Upper lobe of left lung (tissue), 6 donors: Measurements from ENCODE around the gene ZNF76. TPM values are rescaled to one million over a fixed set of nuclear protein-coding genes. Genes with fewer than 3 reads are reported as not detected.
A peak's percentile ranks its signal among the peaks of the same experiment; 100 is the strongest.

Experiments
- ATAC-seq, 2 donors: fragments of 200-7000 bp; cut with Tn5 transposase; one replicate each; pipeline ENCODE4 v1.9.1; 2022; ENCODE audit warnings: mild to moderate bottlenecking in 2 of 2, moderate library complexity in 2 of 2; ENCODE audit not compliant: low FRiP score in 2 of 2
- DNase-seq, 2 donors: peaks; one replicate each; pipeline ENCODE4 v3.0.0-alpha.2; 2019 to 2020
- H3K27ac ChIP-seq, 4 donors: fragments of 200-600 bp; sonication (generic); one replicate each; pipeline ENCODE4 v1.5.1; 2016 to 2019
- H3K27me3 ChIP-seq, 4 donors: fragments of 200-600 bp; sonication (generic); one replicate each; pipeline ENCODE4 v1.5.1; 2017 to 2019
- H3K36me3 ChIP-seq, 4 donors: fragments of 200-600 bp; sonication (generic); one replicate each; pipeline ENCODE4 v1.5.1; 2016 to 2019
- H3K4me1 ChIP-seq, 4 donors: fragments of 200-600 bp; sonication (generic); one replicate each; pipeline ENCODE4 v1.5.1; 2018 to 2019
- H3K4me3 ChIP-seq, 4 donors: fragments of 200-600 bp; sonication (generic); one replicate each; pipeline ENCODE4 v1.5.1; 2017 to 2019; ENCODE audit warnings: mild to moderate bottlenecking in 2 of 4, moderate library complexity in 1 of 4
- H3K9me3 ChIP-seq, 4 donors: fragments of 200-600 bp; sonication (generic); one replicate each; pipeline ENCODE4 v1.5.1; 2018 to 2019
- EP300 ChIP-seq, 4 donors: sonication (generic); formaldehyde crosslinking; IDR thresholded peaks; one replicate each; pipeline ENCODE4 v1.5.1; 2017; ENCODE audit warnings: antibody characterized with exemption in 4 of 4, control low read depth in 2 of 4
- POLR2A ChIP-seq, 4 donors: fragments of 450-650 bp; IDR thresholded peaks; one replicate each; pipeline ENCODE4 v1.5.1; 2016 to 2017; ENCODE audit warnings: antibody characterized with exemption in 4 of 4, mild to moderate bottlenecking in 2 of 4
- POLR2AphosphoS5 ChIP-seq, 2 donors: sonication (generic); formaldehyde crosslinking; IDR thresholded peaks; one replicate each; pipeline ENCODE4 v1.5.1; 2017; ENCODE audit warnings: antibody characterized with exemption in 2 of 2
- WGBS, 2 donors: methylation state at CpG; one replicate each; pipeline ENCODE4 v1.1.5; 2017 to 2018; 5-methylcytosine and 5-hydroxymethylcytosine counted together
- total RNA-seq, 6 donors: library from RNA; depleted of rRNA in 4 of 6; stranded (reverse); fragments of >200 nt in 4 of 6; gene quantifications; one replicate each; pipeline versions ENCODE4 v1.1.0 to v1.2.1, GENCODE V29; 2016 to 2021
- TF ChIP-seq, protein P1 (sequence below), 6 experiments: fragments of 450-650 bp in 4 of 6; fragments of 200-600 bp in 2 of 6; sonication (generic) in 2 of 6; IDR thresholded peaks; one replicate each; pipeline ENCODE4 v1.5.1; 2016 to 2019; ENCODE audit warnings: antibody characterized with exemption in 6 of 6
- donor health status: DM: no; HTN: no; CAD: no; lungs with moderate emphysema.
- donor health status: DM: no; HTN: yes; CAD: no; lungs with severe emphysema.

Gene ZNF76
- total RNA-seq, 6 donors from 2014 or later, result 26.8 to 242 (median 38.1) TPM

- Histone ChIP-seq H3K4me1 (peaks cover 11 to 48% (median 19%) of the 10 kb centered on the region in 4 donors), H3K4me3 (no peak overlapping the region), H3K27me3 (no peaks in the 10 kb centered on the region), H3K27ac (peak overlapping the region; percentile 45 to 69 (median 62)), H3K36me3 (peaks cover 0 to 16% (median 7%) of the 10 kb centered on the region in 4 donors), H3K9me3 (no peaks in the 10 kb centered on the region)
- peak in 1 of 2 donors; percentile 6 for TF ChIP-seq POLR2AphosphoS5 (IDR thresholded peaks at IDR 0.05)
- TF ChIP-seq, protein P1, sequence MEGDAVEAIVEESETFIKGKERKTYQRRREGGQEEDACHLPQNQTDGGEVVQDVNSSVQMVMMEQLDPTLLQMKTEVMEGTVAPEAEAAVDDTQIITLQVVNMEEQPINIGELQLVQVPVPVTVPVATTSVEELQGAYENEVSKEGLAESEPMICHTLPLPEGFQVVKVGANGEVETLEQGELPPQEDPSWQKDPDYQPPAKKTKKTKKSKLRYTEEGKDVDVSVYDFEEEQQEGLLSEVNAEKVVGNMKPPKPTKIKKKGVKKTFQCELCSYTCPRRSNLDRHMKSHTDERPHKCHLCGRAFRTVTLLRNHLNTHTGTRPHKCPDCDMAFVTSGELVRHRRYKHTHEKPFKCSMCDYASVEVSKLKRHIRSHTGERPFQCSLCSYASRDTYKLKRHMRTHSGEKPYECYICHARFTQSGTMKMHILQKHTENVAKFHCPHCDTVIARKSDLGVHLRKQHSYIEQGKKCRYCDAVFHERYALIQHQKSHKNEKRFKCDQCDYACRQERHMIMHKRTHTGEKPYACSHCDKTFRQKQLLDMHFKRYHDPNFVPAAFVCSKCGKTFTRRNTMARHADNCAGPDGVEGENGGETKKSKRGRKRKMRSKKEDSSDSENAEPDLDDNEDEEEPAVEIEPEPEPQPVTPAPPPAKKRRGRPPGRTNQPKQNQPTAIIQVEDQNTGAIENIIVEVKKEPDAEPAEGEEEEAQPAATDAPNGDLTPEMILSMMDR (IDR thresholded peaks at IDR 0.05), result peak; percentile 87 to 94 (median 90)
- no peak for TF ChIP-seq EP300 (IDR thresholded peaks at IDR 0.05)
- no peak for TF ChIP-seq POLR2A (IDR thresholded peaks at IDR 0.05)
- ATAC-seq, result peak; percentile 80 to 87
- peak in 1 of 2 donors; percentile 84 for DNase-seq
- WGBS, 2 donors, result 34 to 40% methylated on average over 12 of the region's 12 CpGs
Measured at GRCh38 chr6:35240838-35241801, 18.4 kb upstream of the ZNF76 start.

GRCh38 chr6:35242486-35242885, 17.0 kb upstream of the ZNF76 start:
- Histone ChIP-seq H3K9me3 (no peaks in the 10 kb centered on the region), H3K4me3 (no peak overlapping the region), H3K27ac (peak overlapping the region in 1 of 4 donors; percentile 69), H3K4me1 (peaks cover 11 to 47% (median 19%) of the 10 kb centered on the region in 4 donors), H3K36me3 (peaks cover 0 to 18% (median 8%) of the 10 kb centered on the region in 4 donors), H3K27me3 (no peaks in the 10 kb centered on the region)
- TF ChIP-seq POLR2AphosphoS5 (IDR thresholded peaks at IDR 0.05) (no peak), POLR2A (IDR thresholded peaks at IDR 0.05) (no peak)
- ATAC-seq (no peak), DNase-seq (peak in 1 of 2 donors; percentile 42)
- 94 to 96% methylated on average over 5 of the region's 5 CpGs for WGBS, 2 donors

GRCh38 chr6:35242906-35243305, 16.6 kb upstream of the ZNF76 start:
- Histone ChIP-seq H3K27me3 (no peaks in the 10 kb centered on the region), H3K4me1 (peaks cover 11 to 42% (median 19%) of the 10 kb centered on the region in 4 donors), H3K4me3 (no peak overlapping the region), H3K36me3 (peaks cover 0 to 18% (median 8%) of the 10 kb centered on the region in 4 donors), H3K9me3 (no peaks in the 10 kb centered on the region), H3K27ac (no peak overlapping the region)
- 94 to 96% methylated on average over 13 of the region's 13 CpGs for WGBS, 2 donors
- peak in 1 of 2 donors; percentile 60 for DNase-seq
- no peak for TF ChIP-seq POLR2AphosphoS5 (IDR thresholded peaks at IDR 0.05)
- TF ChIP-seq, protein P1 (IDR thresholded peaks at IDR 0.05), result no peak
- no peak for TF ChIP-seq POLR2A (IDR thresholded peaks at IDR 0.05)
- no peak for TF ChIP-seq EP300 (IDR thresholded peaks at IDR 0.05)
- ATAC-seq, result no peak

DNA sequence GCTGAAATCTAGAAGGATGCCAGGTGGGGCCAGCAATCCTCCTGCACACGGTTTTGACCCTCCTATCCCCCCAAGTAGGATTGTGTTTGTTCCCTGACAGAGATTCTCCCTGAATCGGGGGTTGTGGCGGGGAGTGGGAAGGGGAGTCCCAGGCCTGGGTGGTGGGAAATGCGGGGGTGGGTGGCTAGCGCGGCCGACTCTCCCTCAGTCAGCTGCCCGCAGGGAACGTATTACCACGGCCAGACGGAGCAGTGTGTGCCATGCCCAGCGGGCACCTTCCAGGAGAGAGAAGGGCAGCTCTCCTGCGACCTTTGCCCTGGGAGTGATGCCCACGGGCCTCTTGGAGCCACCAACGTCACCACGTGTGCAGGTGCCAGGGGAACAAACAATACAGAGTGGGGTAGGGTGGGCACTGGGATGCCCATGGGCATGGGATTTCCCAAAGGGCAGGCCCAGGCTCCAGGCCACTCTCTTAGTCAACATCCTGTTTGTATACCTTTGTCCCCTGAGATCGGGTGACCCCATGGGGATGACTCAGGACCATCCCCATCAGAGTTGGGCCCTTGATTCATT, 16.1 kb upstream of the ZNF76 start:
- WGBS, 2 donors, result 86 to 88% methylated on average over 15 of the region's 17 CpGs
- ATAC-seq, result no peak
- H3K36me3 ChIP-seq, result peaks cover 0 to 18% (median 8%) of the 10 kb centered on the region in 4 donors

More for the DNA sequence above, 16.1 kb upstream of the ZNF76 start:
- H3K27ac ChIP-seq, result no peak overlapping the region
- H3K4me1 ChIP-seq, result peaks cover 11 to 37% (median 17%) of the 10 kb centered on the region in 4 donors
- TF ChIP-seq, protein P1 (IDR thresholded peaks at IDR 0.05), result no peak
- TF ChIP-seq POLR2A (IDR thresholded peaks at IDR 0.05) (no peak), EP300 (IDR thresholded peaks at IDR 0.05) (no peak), POLR2AphosphoS5 (IDR thresholded peaks at IDR 0.05) (no peak)
- H3K27me3 ChIP-seq, result no peaks in the 10 kb centered on the region
- DNase-seq, result peak in 1 of 2 donors; percentile 53
- H3K9me3 ChIP-seq, result no peaks in the 10 kb centered on the region
- H3K4me3 ChIP-seq, result no peak overlapping the region
